Suprapubic skin (tissue), 4 donors: ENCODE results near the gene PMF1.

Experiments used
- POLR2A ChIP-seq, 2 donors: fragments of 450-650 bp; IDR thresholded peaks; one replicate each; pipeline ENCODE4 v1.6.1; 2017; ENCODE audit warnings: antibody characterized with exemption in 2 of 2, mild to moderate bottlenecking in 2 of 2, moderate library complexity in 2 of 2
- POLR2AphosphoS5 ChIP-seq, 3 donors: sonication (generic); formaldehyde crosslinking; IDR thresholded peaks; one replicate each; pipeline ENCODE4 v1.6.1; 2017; ENCODE audit warnings: antibody characterized with exemption in 3 of 3
- TF ChIP-seq, protein P1 (sequence below), 2 donors: fragments of 200-600 bp in 1 of 2; fragments of 450-650 bp in 1 of 2; sonication (generic) in 1 of 2; IDR thresholded peaks; one replicate each; pipeline ENCODE4 v1.5.1; 2016 to 2019; ENCODE audit warnings: antibody characterized with exemption in 2 of 2, mild to moderate bottlenecking in 1 of 2, moderate library complexity in 1 of 2

DNA sequence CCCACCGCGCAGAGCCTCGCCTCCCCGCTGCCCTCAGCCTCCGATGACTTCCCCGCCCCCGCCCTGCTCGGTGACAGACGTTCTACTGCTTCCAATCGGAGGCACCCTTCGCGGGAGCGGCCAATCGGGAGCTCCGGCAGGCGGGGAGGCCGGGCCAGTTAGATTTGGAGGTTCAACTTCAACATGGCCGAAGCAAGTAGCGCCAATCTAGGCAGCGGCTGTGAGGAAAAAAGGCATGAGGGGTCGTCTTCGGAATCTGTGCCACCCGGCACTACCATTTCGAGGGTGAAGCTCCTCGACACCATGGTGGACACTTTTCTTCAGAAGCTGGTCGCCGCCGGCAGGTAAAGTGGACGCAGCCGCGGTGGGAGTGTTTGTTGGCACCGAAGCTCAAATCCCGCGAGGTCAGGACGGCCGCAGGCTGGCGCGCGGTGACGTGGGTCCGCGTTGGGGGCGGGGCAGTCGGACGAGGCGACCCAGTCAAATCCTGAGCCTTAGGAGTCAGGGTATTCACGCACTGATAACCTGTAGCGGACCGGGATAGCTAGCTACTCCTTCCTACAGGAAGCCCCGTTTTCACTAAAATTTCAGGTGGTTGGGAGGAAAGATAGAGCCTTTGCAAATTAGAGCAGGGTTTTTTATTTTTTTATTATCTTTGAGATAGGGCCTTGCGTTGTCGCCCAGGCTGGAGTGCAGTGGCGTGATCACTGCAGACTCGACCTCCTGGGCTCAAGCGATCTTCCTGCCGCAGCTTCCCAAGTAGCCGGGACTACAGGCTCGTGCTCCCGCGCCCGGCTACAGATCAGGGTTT is at the start of gene PMF1:
- TF ChIP-seq, protein P1, sequence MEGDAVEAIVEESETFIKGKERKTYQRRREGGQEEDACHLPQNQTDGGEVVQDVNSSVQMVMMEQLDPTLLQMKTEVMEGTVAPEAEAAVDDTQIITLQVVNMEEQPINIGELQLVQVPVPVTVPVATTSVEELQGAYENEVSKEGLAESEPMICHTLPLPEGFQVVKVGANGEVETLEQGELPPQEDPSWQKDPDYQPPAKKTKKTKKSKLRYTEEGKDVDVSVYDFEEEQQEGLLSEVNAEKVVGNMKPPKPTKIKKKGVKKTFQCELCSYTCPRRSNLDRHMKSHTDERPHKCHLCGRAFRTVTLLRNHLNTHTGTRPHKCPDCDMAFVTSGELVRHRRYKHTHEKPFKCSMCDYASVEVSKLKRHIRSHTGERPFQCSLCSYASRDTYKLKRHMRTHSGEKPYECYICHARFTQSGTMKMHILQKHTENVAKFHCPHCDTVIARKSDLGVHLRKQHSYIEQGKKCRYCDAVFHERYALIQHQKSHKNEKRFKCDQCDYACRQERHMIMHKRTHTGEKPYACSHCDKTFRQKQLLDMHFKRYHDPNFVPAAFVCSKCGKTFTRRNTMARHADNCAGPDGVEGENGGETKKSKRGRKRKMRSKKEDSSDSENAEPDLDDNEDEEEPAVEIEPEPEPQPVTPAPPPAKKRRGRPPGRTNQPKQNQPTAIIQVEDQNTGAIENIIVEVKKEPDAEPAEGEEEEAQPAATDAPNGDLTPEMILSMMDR (IDR thresholded peaks at IDR 0.05), result no peak
- TF ChIP-seq POLR2A (IDR thresholded peaks at IDR 0.05), result peak; percentile 52 to 82
- TF ChIP-seq POLR2AphosphoS5 (IDR thresholded peaks at IDR 0.05), result peak; percentile 70 to 98 (median 93)
